PC-9 (cell line): ENCODE measurements around the gene TUBA4A. TPM values are rescaled to one million over a fixed set of nuclear protein-coding genes. Genes with fewer than 3 reads are reported as not detected.

Experiments
- BruUV-seq: library from RNA; stranded (reverse); fragments of 400-500 nt; replicated peaks from 2 replicates; lab custom pipeline; 2021; lab: Mats Ljungman, UMichigan
- CTCF ChIA-PET: fragments of 300-600 bp; sonication (Branson Sonifier 250); formaldehyde crosslinking; loops from one replicate; lab custom pipeline; 2022; ENCODE audit warnings: antibody characterized with exemption; lab: Charles Lee
- POLR2A ChIA-PET: fragments of 300-600 bp; sonication (Branson Sonifier 250); formaldehyde crosslinking; loops from one replicate; lab custom pipeline; 2022; ENCODE audit warnings: antibody characterized with exemption; ENCODE audit not compliant: unreplicated experiment; lab: Charles Lee
- DNase-seq, 2 experiments: peaks; one replicate each; pipeline versions ENCODE4 v3.0.0 to v3.0.0-alpha.2; 2015 to 2022; ENCODE audit warnings: mixed read lengths in 1 of 2
- H2AFZ ChIP-seq: fragments of 200-600 bp; sonication (generic); 2 replicates; pipeline ENCODE4 v1.8.1; 2017; ENCODE audit warnings: antibody characterized with exemption
- H3F3A ChIP-seq: fragments of 200-600 bp; sonication (generic); 2 replicates; pipeline ENCODE4 v1.8.1; 2017; ENCODE audit warnings: antibody characterized with exemption, mild to moderate bottlenecking, low read depth; ENCODE audit not compliant: insufficient read depth
- H3K27ac ChIP-seq: fragments of 200-600 bp; sonication (generic); 2 replicates; pipeline ENCODE4 v1.6.1; 2016; ENCODE audit warnings: mixed run types
- H3K27me3 ChIP-seq: fragments of 200-600 bp; sonication (generic); 2 replicates; pipeline ENCODE4 v1.6.1; 2016; ENCODE audit warnings: low read depth, mixed run types; ENCODE audit not compliant: insufficient read depth
- H3K36me3 ChIP-seq: fragments of 200-600 bp; sonication (generic); 2 replicates; pipeline ENCODE4 v1.6.1; 2016; ENCODE audit warnings: low read depth, mixed run types
- H3K4me1 ChIP-seq: fragments of 200-600 bp; sonication (generic); replicated peaks from 2 replicates; pipeline ENCODE4 v1.6.1; 2016; ENCODE audit warnings: mixed run types; ENCODE audit not compliant: insufficient read depth
- H3K4me2 ChIP-seq: fragments of 200-600 bp; sonication (generic); 2 replicates; pipeline ENCODE4 v1.6.1; 2017; ENCODE audit warnings: mixed run types
- H3K4me3 ChIP-seq: fragments of 200-600 bp; sonication (generic); 2 replicates; pipeline ENCODE4 v1.6.1; 2016; ENCODE audit warnings: mixed run types
- H3K79me2 ChIP-seq: fragments of 200-600 bp; sonication (generic); 2 replicates; pipeline ENCODE4 v1.6.1; 2017; ENCODE audit warnings: low read depth, mixed run types
- H3K9me2 ChIP-seq: fragments of 200-600 bp; sonication (generic); 2 replicates; pipeline ENCODE4 v1.8.1; 2017; ENCODE audit warnings: mild to moderate bottlenecking; ENCODE audit not compliant: insufficient read depth
- H3K9me3 ChIP-seq: fragments of 200-600 bp; sonication (generic); 2 replicates; pipeline ENCODE4 v1.8.1; 2016; ENCODE audit warnings: low read depth; ENCODE audit not compliant: insufficient read depth
- H4K20me1 ChIP-seq: fragments of 200-600 bp; sonication (generic); 2 replicates; pipeline ENCODE4 v1.8.1; 2017; ENCODE audit not compliant: insufficient read depth
- EZH2 ChIP-seq: fragments of 200-600 bp; sonication (generic); IDR thresholded peaks from 2 replicates; pipeline ENCODE4 v1.8.0; 2017; ENCODE audit warnings: antibody characterized with exemption, low read depth
- intact Hi-C: fragments of 100-400 bp; cut with micrococcal nuclease; formaldehyde crosslinking; loops from one replicate; pipeline ENCODE4 v1.10.0; 2022; ENCODE audit not compliant: unreplicated experiment
- total RNA-seq: library from RNA; stranded (reverse); gene quantifications from 2 replicates; pipeline ENCODE4 v1.2.3, GENCODE V29; 2021
- TF ChIP-seq, protein P1 (sequence below): fragments of 200-600 bp; sonication (generic); conservative IDR thresholded peaks from 2 replicates; pipeline ENCODE4 v1.6.1; 2017; ENCODE audit warnings: mixed run types, antibody characterized with exemption, mild to moderate bottlenecking, moderate library complexity

Gene TUBA4A
- total RNA-seq, 1 experiment from 2014 or later: 157 TPM

DNA sequence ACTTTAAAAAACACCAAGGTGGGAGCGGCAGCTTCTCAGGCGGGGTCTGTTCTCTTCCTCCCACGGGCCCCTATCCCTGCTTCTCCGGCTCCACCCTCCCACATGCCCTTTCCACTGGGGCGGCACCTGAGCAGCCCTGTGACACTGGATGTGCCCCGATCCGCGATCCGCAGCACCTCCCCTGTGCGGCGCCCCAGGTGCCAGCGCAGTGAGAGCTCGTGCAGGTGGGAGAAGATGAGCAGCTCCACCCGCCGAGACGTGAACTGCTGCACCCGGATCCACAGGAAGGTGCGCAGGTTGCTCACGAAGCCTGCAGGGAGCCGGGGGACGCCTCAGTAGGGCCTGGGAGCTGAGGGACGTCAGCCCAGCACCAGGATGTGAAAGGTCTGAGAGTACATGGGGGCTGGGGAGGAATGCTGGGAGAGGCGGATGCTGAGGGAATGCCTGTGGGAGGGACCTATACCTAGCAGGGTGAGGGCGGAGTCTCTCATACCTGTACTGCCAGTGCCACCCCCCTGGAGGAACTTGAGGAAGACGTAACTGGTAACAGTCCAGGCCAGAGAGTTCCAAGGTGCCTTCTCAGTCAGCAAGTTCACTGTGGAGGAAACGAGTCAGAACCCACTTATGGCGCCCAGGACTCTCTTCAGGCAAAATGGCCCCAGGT lies 37.7 kb downstream of the TUBA4A start:
- Histone ChIP-seq H3K4me2 (no peak overlapping the region), H3K9me3 (no peaks in the 10 kb centered on the region), H3K9me2 (no peaks in the 10 kb centered on the region), H3K4me1 (peaks cover 13% of the 10 kb centered on the region), H3K36me3 (no peaks in the 10 kb centered on the region), H3K4me3 (no peak overlapping the region), H2AFZ (no peak overlapping the region), H3F3A (peaks cover 16% of the 10 kb centered on the region; the same call in 1 of the 2 replicates), H4K20me1 (no peaks in the 10 kb centered on the region), H3K79me2 (peaks cover 7% of the 10 kb centered on the region), H3K27me3 (no peaks in the 10 kb centered on the region), H3K27ac (no peak overlapping the region)
- BruUV-seq: no TSS peak
- CTCF ChIA-PET: interaction anchor here (0.5 to 0.6 kb wide), 2 partner anchors 9 to 32 kb away, joined by 3 read pairs; partner anchors contain the start of gene ZFAND2B
- POLR2A ChIA-PET: no interaction called here
- intact Hi-C loops: no loop called here
- TF ChIP-seq, protein P1, sequence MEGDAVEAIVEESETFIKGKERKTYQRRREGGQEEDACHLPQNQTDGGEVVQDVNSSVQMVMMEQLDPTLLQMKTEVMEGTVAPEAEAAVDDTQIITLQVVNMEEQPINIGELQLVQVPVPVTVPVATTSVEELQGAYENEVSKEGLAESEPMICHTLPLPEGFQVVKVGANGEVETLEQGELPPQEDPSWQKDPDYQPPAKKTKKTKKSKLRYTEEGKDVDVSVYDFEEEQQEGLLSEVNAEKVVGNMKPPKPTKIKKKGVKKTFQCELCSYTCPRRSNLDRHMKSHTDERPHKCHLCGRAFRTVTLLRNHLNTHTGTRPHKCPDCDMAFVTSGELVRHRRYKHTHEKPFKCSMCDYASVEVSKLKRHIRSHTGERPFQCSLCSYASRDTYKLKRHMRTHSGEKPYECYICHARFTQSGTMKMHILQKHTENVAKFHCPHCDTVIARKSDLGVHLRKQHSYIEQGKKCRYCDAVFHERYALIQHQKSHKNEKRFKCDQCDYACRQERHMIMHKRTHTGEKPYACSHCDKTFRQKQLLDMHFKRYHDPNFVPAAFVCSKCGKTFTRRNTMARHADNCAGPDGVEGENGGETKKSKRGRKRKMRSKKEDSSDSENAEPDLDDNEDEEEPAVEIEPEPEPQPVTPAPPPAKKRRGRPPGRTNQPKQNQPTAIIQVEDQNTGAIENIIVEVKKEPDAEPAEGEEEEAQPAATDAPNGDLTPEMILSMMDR: no peak
- no peak for TF ChIP-seq EZH2
- no peak for DNase-seq

GRCh38 chr2:219214786-219215185 lies 38.9 kb downstream of the TUBA4A start:
- Histone ChIP-seq H3K9me2 (no peaks in the 10 kb centered on the region), H3K4me2 (no peak overlapping the region), H3K36me3 (no peaks in the 10 kb centered on the region), H3K4me3 (no peak overlapping the region), H3K79me2 (peaks cover 7% of the 10 kb centered on the region), H4K20me1 (no peaks in the 10 kb centered on the region), H2AFZ (no peak overlapping the region), H3K27ac (no peak overlapping the region), H3K9me3 (no peaks in the 10 kb centered on the region), H3F3A (peaks cover 16% of the 10 kb centered on the region; the same call in 1 of the 2 replicates), H3K4me1 (peaks cover 13% of the 10 kb centered on the region), H3K27me3 (no peaks in the 10 kb centered on the region)
- intact Hi-C loops: no loop called here
- no peak for DNase-seq
- BruUV-seq: no TSS peak
- TF ChIP-seq EZH2: no peak
- TF ChIP-seq, protein P1: no peak
- CTCF ChIA-PET: interaction anchor here (0.5 kb wide), 1 partner anchor 55 kb away, joined by 3 read pairs; no protein-coding TSS in a partner anchor
- POLR2A ChIA-PET: interaction anchor here (0.6 kb wide), 1 partner anchor 150 kb away, joined by 4 read pairs; no protein-coding TSS in a partner anchor

DNA sequence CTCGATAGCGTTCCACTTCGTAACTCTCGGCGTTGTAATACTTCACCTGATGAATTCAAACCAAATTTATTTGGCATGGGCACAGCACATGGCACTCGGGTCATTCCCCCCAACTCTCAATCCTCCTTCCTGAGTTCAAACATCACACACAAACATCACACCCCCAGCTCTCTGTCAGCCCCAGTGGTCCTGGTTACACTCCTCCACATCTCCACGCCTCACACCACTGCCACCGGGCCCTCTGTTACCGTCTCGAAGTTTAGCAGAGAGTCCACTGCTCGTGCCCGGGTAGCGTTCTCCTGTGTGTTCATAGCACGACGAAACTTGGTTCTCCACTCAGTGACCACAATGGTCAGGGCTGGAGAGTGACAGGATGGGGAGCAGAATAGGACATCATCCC lies 39.6 kb downstream of the TUBA4A start:
- Histone ChIP-seq H3K9me3 (no peaks in the 10 kb centered on the region), H4K20me1 (no peaks in the 10 kb centered on the region), H3K4me2 (no peak overlapping the region), H3K4me3 (no peak overlapping the region), H2AFZ (no peak overlapping the region), H3F3A (peaks cover 9% of the 10 kb centered on the region; the same call in 1 of the 2 replicates), H3K27me3 (no peaks in the 10 kb centered on the region), H3K36me3 (no peaks in the 10 kb centered on the region), H3K4me1 (peaks cover 13% of the 10 kb centered on the region), H3K9me2 (no peaks in the 10 kb centered on the region), H3K27ac (no peak overlapping the region), H3K79me2 (peaks cover 7% of the 10 kb centered on the region)
- POLR2A ChIA-PET: no interaction called here
- intact Hi-C loops: no loop called here
- DNase-seq: no peak
- no peak for TF ChIP-seq EZH2
- TF ChIP-seq, protein P1: no peak
- CTCF ChIA-PET: no interaction called here
- BruUV-seq: no TSS peak
